NCI-H2196 (cell line): Measurements from ENCODE around the gene DDC.
"Not testable (repeated sequence)": the region's sequence is repeated elsewhere in the genome, so short reads cannot be mapped to it uniquely, and the experiment has no call there.

Experiments
- DNase-seq: peaks from one replicate; lab custom pipeline; 2025; ENCODE audit not compliant: unreplicated experiment; lab: John Stamatoyannopoulos, UW

Gene DDC

GRCh38 chr7:50589364-50589763 is 24.2 kb upstream of the DDC start:
- DNase-seq: no peak

DNA sequence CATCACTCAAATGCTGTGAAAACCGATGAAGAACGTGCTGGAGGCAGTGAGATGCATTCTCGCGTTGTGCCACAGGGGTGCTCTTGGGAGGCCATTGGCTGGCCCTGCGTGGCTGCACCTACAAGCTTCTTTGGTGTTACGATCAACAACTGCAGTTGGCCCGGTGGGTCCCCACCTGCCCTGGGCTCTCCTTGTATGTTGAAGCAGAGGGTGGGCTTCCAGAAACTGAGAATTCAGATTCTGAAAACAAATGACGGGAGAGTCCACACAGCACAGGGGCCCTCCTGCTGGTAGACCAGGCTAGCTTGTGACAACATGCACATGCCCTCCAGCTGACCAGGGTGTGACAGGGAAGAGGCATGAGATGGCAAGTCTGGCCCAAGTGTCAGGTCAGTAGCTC is 23.7 kb upstream of the DDC start:
- no peak for DNase-seq

DNA sequence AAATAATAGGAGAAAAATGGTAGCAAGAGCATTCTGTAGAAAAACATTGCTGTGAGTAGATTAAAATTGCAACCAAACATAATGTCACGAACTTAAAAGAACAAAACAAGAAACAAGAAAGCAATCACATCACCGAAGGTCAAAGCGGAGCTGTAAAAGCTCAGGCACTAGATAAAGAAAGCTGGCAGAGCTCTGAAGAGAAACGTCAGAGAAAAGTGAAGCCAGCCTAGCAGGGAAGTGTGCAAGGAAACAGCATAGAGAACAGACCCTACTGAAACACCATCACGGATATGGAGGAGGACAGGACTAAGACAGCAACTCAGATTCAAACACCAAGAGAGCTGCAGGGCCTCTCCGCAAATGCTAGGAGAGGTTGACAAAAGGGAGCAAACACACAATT is 22.5 kb upstream of the DDC start:
- no peak for DNase-seq

DNA sequence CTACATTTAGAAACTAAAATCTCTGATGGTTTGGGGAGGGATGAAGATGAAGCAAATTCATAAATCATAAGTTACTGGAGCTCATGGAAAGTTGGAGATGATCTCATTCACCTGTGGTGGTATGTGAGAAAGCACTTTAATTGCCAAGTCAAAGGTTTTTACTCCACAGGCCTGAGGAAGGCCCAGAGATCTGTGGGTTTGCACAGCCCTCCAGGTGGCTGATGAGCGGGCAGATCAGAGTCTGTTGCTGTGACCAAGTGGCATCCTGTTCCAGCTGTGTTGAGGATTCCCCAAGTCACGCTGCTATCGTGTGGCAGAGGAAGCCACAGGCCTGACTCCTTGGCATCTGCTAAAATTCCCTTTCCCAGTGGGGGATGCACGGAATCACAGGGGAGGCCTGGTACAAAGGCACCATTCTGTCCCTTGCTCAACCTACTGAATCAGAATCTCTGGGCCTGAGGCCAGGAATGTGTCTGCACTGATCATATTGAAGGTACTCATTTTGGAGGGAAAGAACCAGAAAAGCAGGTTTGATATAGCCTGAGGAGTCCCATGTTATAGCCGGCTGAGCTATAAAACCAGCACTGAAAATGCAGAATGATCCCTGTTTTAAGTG is 19.7 kb upstream of the DDC start:
- DNase-seq: peak; percentile 35

GRCh38 chr7:50584386-50584785 is 19.2 kb upstream of the DDC start:
- DNase-seq: no peak

DNA sequence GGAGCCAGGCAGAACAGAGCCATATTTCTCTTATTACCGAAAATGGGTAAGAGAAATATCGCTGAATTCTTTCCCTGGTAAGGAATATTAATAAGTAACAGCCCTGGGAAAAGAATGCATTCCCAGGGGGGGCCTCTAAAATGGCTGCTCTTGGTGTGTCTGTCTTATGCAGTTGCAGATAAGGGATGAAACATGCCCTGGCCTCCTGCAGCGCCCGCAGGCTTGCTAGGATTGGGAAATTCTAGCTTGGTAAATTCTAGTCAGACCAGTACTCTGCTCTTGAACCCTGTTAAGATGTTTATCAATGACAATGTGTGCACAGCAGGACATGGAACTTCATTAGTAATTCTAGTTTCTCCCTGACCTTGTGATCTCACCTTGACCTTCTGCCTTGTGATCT is 18.1 kb upstream of the DDC start:
- DNase-seq: not testable (repeated sequence)

- DNase-seq: not testable (repeated sequence)
These were observed 17.1 kb upstream of the DDC start for GRCh38 chr7:50582271-50582670.

GRCh38 chr7:50580666-50581065 is 15.5 kb upstream of the DDC start:
- DNase-seq: not testable (repeated sequence)

DNA sequence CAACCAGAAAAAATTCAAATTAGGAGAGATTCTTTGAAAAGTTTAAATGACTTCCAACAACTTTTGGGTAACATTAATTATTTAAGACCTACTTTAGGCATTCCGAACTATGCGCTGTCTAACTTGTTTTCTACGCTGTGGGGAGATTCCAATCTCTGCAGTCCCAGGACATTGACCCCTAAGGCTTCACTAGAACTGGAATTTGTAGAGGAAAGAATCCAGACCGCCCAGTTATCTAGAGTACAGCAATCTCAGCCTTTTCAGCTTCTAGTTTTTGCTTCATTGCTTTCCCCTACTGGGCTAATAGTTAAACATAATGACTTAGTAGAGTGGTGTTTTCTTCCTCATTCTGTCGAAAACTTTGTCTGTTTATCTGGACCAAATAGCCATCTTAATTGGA is 14.9 kb upstream of the DDC start:
- DNase-seq: no peak

- DNase-seq: not testable (repeated sequence)
These were observed 12.9 kb upstream of the DDC start for GRCh38 chr7:50578105-50578504.

DNA sequence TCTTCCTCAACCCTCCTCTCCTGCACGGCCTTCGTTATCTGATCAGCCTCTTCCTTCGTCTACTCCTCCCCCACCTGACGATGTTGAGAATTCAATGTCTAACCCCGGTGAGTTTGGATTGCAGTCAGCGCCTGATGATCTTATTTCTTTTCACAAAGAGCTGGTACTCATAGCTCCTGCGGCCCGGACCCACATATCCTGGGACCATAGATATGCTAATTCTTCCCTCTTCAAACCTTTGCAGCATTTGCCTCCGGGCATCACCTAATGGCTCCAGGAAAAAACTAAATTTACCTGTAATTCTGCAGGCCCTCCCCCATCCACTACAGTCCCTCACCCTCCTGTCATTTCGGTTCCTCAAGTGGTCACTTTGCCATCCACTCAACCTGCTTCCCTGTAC is 12.4 kb upstream of the DDC start:
- DNase-seq: no peak

DNA sequence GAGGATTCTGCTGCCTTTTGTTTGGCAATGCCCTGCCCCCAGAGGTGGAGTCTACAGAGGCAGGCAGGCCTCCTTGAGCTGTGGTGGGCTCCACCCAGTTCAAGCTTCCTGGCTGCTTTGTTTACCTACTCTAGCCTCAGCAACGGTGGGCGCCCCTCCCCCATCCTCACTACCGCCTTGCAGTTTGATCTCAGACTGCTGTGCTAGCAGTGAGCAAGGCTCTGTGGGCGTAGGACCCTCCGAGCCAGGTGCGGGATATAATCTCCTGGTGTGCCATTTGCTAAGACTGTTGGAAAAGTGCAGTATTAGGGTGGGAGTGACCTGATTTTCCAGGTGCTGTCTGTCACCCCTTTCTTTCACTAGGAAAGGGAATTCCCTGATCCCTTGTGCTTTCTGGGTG is 11.2 kb upstream of the DDC start:
- not testable (repeated sequence) for DNase-seq

DNA sequence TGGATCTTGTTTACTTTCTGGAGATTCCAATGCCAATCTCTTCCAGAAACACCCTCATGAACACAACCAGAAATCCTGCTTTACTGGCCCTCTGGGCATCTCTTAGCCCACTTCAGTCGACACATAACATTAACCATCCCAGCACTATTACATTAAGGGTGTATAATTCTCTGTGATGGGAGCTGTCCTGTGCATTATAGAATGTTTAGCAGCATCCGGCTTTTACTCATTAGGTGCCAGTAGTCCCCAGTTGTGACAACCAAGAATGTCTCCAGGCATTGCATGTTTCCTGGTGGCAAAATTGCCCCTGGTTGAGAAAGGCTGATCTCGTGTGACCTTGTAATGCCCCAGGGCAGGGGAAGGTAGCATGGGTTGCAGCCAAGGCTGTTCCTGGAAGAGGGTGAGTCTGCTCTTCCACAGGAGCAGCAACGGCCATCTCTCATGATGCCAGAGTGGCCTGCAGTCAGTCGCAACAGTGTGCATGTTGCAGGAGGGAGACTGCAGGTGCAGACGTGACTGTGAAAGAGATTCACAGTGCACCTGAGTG is 2.6 kb upstream of the DDC start:
- DNase-seq: no peak

- no peak for DNase-seq
These were observed 772 bp upstream of the DDC start for GRCh38 chr7:50565977-50566376.

DNA sequence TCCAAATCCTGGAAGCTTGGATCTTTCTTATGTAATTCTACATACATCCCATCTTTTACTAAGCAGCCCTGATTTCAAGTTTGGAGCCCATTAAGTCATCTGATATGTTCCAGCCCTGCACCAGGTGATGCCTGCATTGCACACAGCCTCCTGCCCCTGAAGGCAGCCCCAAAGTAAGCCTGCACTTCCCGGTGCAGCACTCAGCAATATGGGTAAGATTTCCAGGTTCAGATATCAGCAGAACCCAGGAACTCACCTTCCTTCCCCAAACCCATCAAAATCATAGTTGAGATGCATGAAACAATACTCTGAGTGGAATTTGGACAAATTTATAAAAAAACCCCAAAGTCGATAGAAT is 333 bp upstream of the DDC start:
- no peak for DNase-seq

DNA sequence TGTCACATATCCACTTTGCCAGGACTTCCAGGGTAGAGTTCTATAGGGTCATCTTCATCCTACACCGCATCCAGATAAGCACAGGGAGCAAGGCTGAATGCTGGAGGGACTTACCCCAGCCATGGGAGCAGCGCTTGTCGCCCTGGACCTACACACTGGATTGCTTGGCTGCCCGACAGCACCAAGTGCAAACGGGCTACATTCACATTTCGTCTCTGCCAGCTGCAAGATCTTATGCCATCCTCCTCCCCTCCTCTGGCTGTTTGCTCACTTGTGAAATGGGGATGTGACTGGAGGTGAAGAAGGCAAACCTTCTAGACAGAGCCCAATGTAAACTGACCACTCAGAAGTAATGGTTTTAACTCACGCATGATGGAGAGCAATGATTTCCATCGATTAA is 1.0 kb downstream of the DDC start:
- no peak for DNase-seq

- DNase-seq: no peak
These were observed 3.1 kb downstream of the DDC start for GRCh38 chr7:50562136-50562535.

- peak; percentile 57 for DNase-seq
These were observed 4.3 kb downstream of the DDC start for GRCh38 chr7:50560865-50561351.

GRCh38 chr7:50559881-50560280 is 5.3 kb downstream of the DDC start:
- no peak for DNase-seq

DNA sequence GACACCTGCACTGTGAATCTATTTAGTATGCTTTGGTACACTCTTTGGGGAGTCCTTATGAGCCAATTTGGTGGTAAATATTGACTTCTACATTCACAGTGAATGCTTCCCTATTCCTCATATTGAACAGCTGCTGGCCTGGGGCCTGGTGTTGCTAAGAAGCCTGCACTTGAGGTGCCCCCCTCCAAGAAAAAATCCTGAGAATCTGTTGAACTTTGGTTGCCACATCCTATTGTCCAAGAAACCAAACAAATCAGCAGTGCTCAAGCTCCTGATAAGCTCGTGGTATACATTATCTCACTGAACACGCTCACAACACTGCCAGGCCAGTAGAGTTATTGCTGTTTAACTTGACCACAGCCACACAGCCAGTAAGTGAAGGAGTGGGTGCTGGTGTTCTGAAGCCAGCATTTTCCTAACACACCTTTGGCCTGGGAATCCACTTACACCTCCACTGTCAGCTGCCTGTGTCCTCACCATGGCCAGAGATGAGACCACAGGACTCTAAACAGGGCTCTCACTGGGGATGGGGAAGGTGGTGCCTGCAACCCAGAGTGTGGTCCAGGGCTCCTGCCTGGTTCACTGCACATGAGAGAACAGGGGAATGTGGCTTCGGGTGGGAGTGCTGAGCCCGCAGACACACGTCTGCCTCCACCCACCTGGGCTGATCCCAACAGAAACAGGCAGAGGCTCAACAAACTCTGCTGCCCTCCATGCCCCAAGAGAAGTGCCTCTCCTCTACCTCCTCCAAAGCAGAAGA is 6.7 kb downstream of the DDC start:
- peak; percentile 60 for DNase-seq

GRCh38 chr7:50557099-50557498 is 8.1 kb downstream of the DDC start:
- no peak for DNase-seq

DNA sequence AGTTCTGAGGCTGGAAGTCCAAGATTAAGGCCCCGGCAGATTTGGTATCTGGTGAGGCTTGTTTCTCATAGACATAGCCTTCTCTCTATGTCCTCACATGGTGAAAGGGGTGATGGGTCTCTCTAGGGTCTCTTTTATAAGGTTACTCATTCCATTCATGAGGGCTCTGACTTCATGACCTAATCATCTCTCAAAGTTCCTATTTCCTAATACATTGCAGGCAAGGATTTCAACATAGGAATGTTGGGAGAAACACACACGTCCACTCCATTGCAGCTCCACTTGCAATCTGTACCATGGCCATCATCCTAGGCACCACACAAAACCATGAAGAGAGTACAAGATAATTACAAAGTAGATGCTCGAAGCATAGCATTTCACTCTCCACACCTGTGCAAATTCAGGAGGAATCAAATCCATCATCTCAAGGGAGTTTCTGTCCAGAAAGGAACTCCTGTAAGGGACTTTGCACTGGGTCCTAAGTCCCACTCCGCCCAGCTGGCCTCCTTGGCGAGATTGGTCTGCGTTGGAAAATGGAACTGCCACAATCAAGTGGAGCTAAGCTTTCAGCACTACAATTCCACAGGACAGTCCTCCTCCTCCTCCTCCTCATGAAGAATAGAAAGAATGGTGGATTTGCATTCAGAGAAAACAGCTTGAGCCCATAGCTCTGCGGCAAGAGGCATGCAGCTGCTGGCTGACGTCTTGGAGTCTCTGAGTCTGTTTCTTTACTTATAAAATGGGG is 8.8 kb downstream of the DDC start:
- DNase-seq: no peak
